ENCODE results near the gene SCG5. TPM values are rescaled to one million over a fixed set of nuclear protein-coding genes. Genes with fewer than 3 reads are reported as not detected.

The SCG5 gene
- total RNA-seq, 1 experiment from 2014 or later, result 1.3 TPM

DNA sequence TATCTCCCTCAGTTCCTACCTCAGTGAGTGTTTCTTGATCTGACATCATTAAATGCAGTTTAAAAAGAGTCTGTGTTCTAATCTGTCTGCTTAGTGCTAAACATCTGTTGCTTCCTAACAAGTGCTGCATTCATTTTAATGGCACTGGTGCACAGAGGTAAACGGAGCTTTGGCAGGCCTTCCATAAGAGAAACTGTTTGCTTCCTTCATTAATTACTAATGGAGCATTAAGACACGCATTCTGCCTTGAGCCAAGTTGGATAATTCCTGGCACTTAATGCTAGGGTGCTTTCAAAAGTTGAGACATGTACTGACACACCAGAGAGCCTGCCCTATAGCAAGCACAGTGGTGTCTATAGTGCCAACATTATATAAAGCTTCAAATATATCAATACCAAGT is 34.7 kb downstream of the SCG5 start:
- no peaks in the 10 kb centered on the region for H4K20me1 ChIP-seq (ENCODE audit: low read length)
- no peaks in the 10 kb centered on the region for H3K9me3 ChIP-seq (ENCODE audit: low read length)
- H3K27me3 ChIP-seq (ENCODE audit: low read length), result no peaks in the 10 kb centered on the region
- no peak; the same call in 1 of the 2 replicates for ATAC-seq
- CTCF ChIA-PET, result no interaction called here
- H3K9me2 ChIP-seq (replicated peaks; ENCODE audit: low read length), result no peaks in the 10 kb centered on the region
- no TSS peak for BruUV-seq (replicated peaks)
- H3K4me3 ChIP-seq (ENCODE audit: low read length), result no peak overlapping the region
- intact Hi-C loops (cut with micrococcal nuclease), result no loop called here
- TF ChIP-seq, protein P1, sequence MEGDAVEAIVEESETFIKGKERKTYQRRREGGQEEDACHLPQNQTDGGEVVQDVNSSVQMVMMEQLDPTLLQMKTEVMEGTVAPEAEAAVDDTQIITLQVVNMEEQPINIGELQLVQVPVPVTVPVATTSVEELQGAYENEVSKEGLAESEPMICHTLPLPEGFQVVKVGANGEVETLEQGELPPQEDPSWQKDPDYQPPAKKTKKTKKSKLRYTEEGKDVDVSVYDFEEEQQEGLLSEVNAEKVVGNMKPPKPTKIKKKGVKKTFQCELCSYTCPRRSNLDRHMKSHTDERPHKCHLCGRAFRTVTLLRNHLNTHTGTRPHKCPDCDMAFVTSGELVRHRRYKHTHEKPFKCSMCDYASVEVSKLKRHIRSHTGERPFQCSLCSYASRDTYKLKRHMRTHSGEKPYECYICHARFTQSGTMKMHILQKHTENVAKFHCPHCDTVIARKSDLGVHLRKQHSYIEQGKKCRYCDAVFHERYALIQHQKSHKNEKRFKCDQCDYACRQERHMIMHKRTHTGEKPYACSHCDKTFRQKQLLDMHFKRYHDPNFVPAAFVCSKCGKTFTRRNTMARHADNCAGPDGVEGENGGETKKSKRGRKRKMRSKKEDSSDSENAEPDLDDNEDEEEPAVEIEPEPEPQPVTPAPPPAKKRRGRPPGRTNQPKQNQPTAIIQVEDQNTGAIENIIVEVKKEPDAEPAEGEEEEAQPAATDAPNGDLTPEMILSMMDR (conservative IDR thresholded peaks at IDR 0.05; ENCODE audit: low read depth, low read length), result no peak
- TF ChIP-seq EZH2 (IDR thresholded peaks at IDR 0.05; ENCODE audit: low read length, unreplicated experiment) (no peak), EZH2phosphoT487 (IDR thresholded peaks at IDR 0.05; ENCODE audit: borderline replicate concordance, low read length) (no peak)
- DNase-seq, result no peak
- H3F3A ChIP-seq (ENCODE audit: low read length, unreplicated experiment), result no peaks in the 10 kb centered on the region
- no peaks in the 10 kb centered on the region for H3K79me2 ChIP-seq (ENCODE audit: low read length)
- H3K9ac ChIP-seq (ENCODE audit: low read length), result no peak overlapping the region
- H3K27ac ChIP-seq (ENCODE audit: low read length), result no peak overlapping the region
- no peak overlapping the region for H3K4me2 ChIP-seq (ENCODE audit: low read length)
- no peaks in the 10 kb centered on the region for H3K36me3 ChIP-seq (ENCODE audit: low read depth, low read length)
- peaks cover 11% of the 10 kb centered on the region; the same call in 1 of the 2 replicates for H3K4me1 ChIP-seq (ENCODE audit: insufficient read depth, low read length)
- H2AFZ ChIP-seq (ENCODE audit: low read length), result no peak overlapping the region
- POLR2A ChIA-PET (ENCODE audit: unreplicated experiment), result no interaction called here

DNA sequence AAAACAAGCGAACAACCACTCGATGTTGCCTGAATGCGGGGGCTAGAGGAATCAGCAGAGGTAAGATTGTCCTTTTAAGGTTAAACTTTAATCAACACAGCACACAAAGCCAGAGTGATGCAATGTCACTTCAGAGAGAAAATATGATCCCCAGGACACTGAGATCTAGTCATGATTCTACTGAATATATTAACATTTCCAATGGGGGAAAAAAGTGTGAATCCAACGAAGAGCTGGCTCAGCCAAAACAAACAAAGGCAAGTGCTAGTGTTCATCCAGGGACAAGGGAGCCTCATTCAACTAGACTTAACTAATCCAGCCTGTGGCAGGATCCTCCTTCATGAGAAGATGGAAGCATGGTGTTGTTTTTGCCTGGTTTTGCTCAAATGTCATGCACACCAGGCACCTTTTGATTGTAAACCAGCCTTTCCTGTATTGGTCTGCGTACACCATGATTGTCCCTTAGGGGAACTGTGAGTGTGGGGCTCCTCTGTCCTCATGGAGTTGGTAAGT is 35.8 kb downstream of the SCG5 start:
- POLR2A ChIA-PET (ENCODE audit: unreplicated experiment), result no interaction called here
- intact Hi-C loops (cut with micrococcal nuclease), result no loop called here
- no TSS peak for BruUV-seq (replicated peaks)

DNA sequence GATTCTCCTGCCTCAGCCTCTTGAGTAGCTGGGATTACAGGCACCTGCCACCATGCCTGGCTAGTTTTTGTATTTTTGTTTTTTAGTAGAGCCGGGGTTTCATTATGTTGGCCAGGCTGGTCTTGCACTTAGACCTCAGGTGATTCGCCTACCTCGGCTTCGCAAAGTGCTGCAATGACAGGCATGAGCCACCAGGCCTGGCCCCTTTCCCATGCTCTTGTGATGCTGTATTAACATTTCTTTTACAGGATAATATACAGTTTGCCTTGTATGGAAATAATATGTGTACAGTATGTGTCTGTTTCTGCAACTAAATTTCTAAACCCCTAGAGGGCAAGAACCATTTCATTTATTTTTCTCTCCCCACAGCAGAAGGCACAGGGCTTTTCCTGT is 37.8 kb downstream of the SCG5 start:
- CTCF ChIA-PET, result interaction anchor here (0.6 kb wide), 1 partner anchor 86 kb away, joined by 3 read pairs; no protein-coding TSS in a partner anchor

More for the DNA sequence above, 35.8 kb downstream of the SCG5 start:
- CTCF ChIA-PET, result no interaction called here
- TF ChIP-seq EZH2phosphoT487 (IDR thresholded peaks at IDR 0.05; ENCODE audit: borderline replicate concordance, low read length), result no peak
- TF ChIP-seq, protein P1 (conservative IDR thresholded peaks at IDR 0.05; ENCODE audit: low read depth, low read length), result no peak
- TF ChIP-seq EZH2 (IDR thresholded peaks at IDR 0.05; ENCODE audit: low read length, unreplicated experiment), result no peak
- Histone ChIP-seq H3K27me3 (ENCODE audit: low read length) (no peaks in the 10 kb centered on the region), H2AFZ (ENCODE audit: low read length) (0 out of 2 replicates have a peak overlapping the region, but pooled peaks have one; percentile 21), H3K9me3 (ENCODE audit: low read length) (no peaks in the 10 kb centered on the region), H3K9ac (ENCODE audit: low read length) (no peak overlapping the region), H3K4me3 (ENCODE audit: low read length) (no peak overlapping the region), H3K36me3 (ENCODE audit: low read depth, low read length) (no peaks in the 10 kb centered on the region), H3F3A (ENCODE audit: low read length, unreplicated experiment) (no peaks in the 10 kb centered on the region), H3K9me2 (replicated peaks; ENCODE audit: low read length) (no peaks in the 10 kb centered on the region), H4K20me1 (ENCODE audit: low read length) (no peaks in the 10 kb centered on the region), H3K4me1 (ENCODE audit: insufficient read depth, low read length) (peaks cover 15% of the 10 kb centered on the region), H3K27ac (ENCODE audit: low read length) (no peak overlapping the region), H3K79me2 (ENCODE audit: low read length) (no peaks in the 10 kb centered on the region), H3K4me2 (ENCODE audit: low read length) (no peak overlapping the region)
- ATAC-seq (no peak; the same call in 1 of the 2 replicates), DNase-seq (no peak)

More for the DNA sequence above, 37.8 kb downstream of the SCG5 start:
- POLR2A ChIA-PET (ENCODE audit: unreplicated experiment), result interaction anchor here (0.6 kb wide), 1 partner anchor 188 kb away, joined by 3 read pairs; no protein-coding TSS in a partner anchor
- H3F3A ChIP-seq (ENCODE audit: low read length, unreplicated experiment), result no peaks in the 10 kb centered on the region
- H2AFZ ChIP-seq (ENCODE audit: low read length), result no peak overlapping the region
- no peaks in the 10 kb centered on the region for H3K79me2 ChIP-seq (ENCODE audit: low read length)
- no peaks in the 10 kb centered on the region for H3K36me3 ChIP-seq (ENCODE audit: low read depth, low read length)
- H3K9ac ChIP-seq (ENCODE audit: low read length), result no peak overlapping the region
- ATAC-seq, result no peak
- H3K4me3 ChIP-seq (ENCODE audit: low read length), result no peak overlapping the region
- BruUV-seq (replicated peaks), result no TSS peak
- TF ChIP-seq EZH2 (IDR thresholded peaks at IDR 0.05; ENCODE audit: low read length, unreplicated experiment), result no peak
- TF ChIP-seq, protein P1 (conservative IDR thresholded peaks at IDR 0.05; ENCODE audit: low read depth, low read length), result 0 out of 2 replicates have a peak, but pooled peaks have one; percentile 25
- intact Hi-C loops (cut with micrococcal nuclease), result no loop called here
- H3K9me3 ChIP-seq (ENCODE audit: low read length), result no peaks in the 10 kb centered on the region
- no peak overlapping the region for H3K27ac ChIP-seq (ENCODE audit: low read length)
- H3K9me2 ChIP-seq (replicated peaks; ENCODE audit: low read length), result no peaks in the 10 kb centered on the region
- H4K20me1 ChIP-seq (ENCODE audit: low read length), result no peaks in the 10 kb centered on the region
- no peak for DNase-seq
- peaks cover 35% of the 10 kb centered on the region for H3K4me1 ChIP-seq (ENCODE audit: insufficient read depth, low read length)
- no peak overlapping the region for H3K4me2 ChIP-seq (ENCODE audit: low read length)
- no peaks in the 10 kb centered on the region for H3K27me3 ChIP-seq (ENCODE audit: low read length)

Measured in PC-3 (cell line).